SK-N-MC (cell line): ENCODE measurements around the gene SLC18A3.

Experiments
- DNase-seq: peaks from one replicate; pipeline ENCODE4 v3.0.0-alpha.2; 2011; ENCODE audit warnings: low read depth, low spot score
- H3K27ac ChIP-seq: fragments of 200-600 bp; sonication (generic); 2 replicates; pipeline ENCODE4 v1.5.1; 2016; ENCODE audit warnings: mixed run types
- H3K36me3 ChIP-seq: fragments of 200-600 bp; sonication (generic); 2 replicates; pipeline ENCODE4 v1.6.1; 2017; ENCODE audit warnings: antibody characterized with exemption, low read length, mixed read lengths; ENCODE audit not compliant: insufficient read depth
- H3K4me3 ChIP-seq: fragments of 200-600 bp; sonication (generic); 2 replicates; pipeline ENCODE4 v1.5.1; 2016
- H3K9ac ChIP-seq: fragments of 200-600 bp; sonication (generic); 2 replicates; pipeline ENCODE4 v1.8.0; 2017; ENCODE audit warnings: mixed run types, mixed read lengths; ENCODE audit not compliant: insufficient read length
- H3K9me3 ChIP-seq: fragments of 200-600 bp; sonication (generic); 2 replicates; pipeline ENCODE4 v1.6.1; 2017; ENCODE audit warnings: low read depth, mild to moderate bottlenecking, antibody characterized with exemption, low read length, moderate library complexity, mixed read lengths
- EZH2 ChIP-seq: fragments of 200-600 bp; sonication (generic); IDR thresholded peaks from one replicate; pipeline ENCODE4 v1.6.1; 2017; ENCODE audit warnings: antibody characterized with exemption
- FOXP2 ChIP-seq: optimal IDR thresholded peaks from 2 replicates; pipeline ENCODE3; 2011; ENCODE audit warnings: mild to moderate bottlenecking, moderate library complexity; ENCODE audit not compliant: insufficient read depth; ENCODE audit errors: extremely low read length, control extremely low read depth
- POLR2AphosphoS5 ChIP-seq: IDR thresholded peaks from 2 replicates; pipeline ENCODE4 v1.6.1; 2012; ENCODE audit warnings: mild to moderate bottlenecking, low read depth, low read length, borderline replicate concordance

SLC18A3 gene

GRCh38 chr10:49654036-49654693 is 44.1 kb downstream of the SLC18A3 start:
- H3K27ac ChIP-seq, result no peak overlapping the region
- TF ChIP-seq FOXP2 (no peak), EZH2 (no peak), POLR2AphosphoS5 (no peak)
- no peak overlapping the region for H3K9ac ChIP-seq
- H3K9me3 ChIP-seq, result no peaks in the 10 kb centered on the region
- no peak overlapping the region for H3K4me3 ChIP-seq
- no peaks in the 10 kb centered on the region for H3K36me3 ChIP-seq
- DNase-seq, result no peak

GRCh38 chr10:49655099-49655498 is 45.0 kb downstream of the SLC18A3 start:
- no peak overlapping the region for H3K4me3 ChIP-seq
- TF ChIP-seq EZH2 (no peak), POLR2AphosphoS5 (no peak), FOXP2 (no peak)
- no peak for DNase-seq
- H3K27ac ChIP-seq, result no peak overlapping the region
- H3K36me3 ChIP-seq, result no peaks in the 10 kb centered on the region
- H3K9ac ChIP-seq, result no peak overlapping the region
- H3K9me3 ChIP-seq, result no peaks in the 10 kb centered on the region

- Histone ChIP-seq H3K4me3 (no peak overlapping the region), H3K9ac (no peak overlapping the region), H3K36me3 (no peaks in the 10 kb centered on the region), H3K9me3 (no peaks in the 10 kb centered on the region), H3K27ac (no peak overlapping the region)
- DNase-seq, result no peak
- no peak for TF ChIP-seq EZH2
- TF ChIP-seq POLR2AphosphoS5, result no peak
- TF ChIP-seq FOXP2, result no peak
Measured at GRCh38 chr10:49656845-49657493, 46.9 kb downstream of the SLC18A3 start.

GRCh38 chr10:49657606-49658005 is 47.5 kb downstream of the SLC18A3 start:
- H3K36me3 ChIP-seq, result no peaks in the 10 kb centered on the region
- H3K27ac ChIP-seq, result no peak overlapping the region
- H3K9ac ChIP-seq, result no peak overlapping the region
- DNase-seq, result no peak
- no peaks in the 10 kb centered on the region for H3K9me3 ChIP-seq
- no peak overlapping the region for H3K4me3 ChIP-seq
- TF ChIP-seq FOXP2, result no peak
- no peak for TF ChIP-seq EZH2
- no peak for TF ChIP-seq POLR2AphosphoS5

GRCh38 chr10:49661140-49661856 is 51.2 kb downstream of the SLC18A3 start:
- TF ChIP-seq POLR2AphosphoS5 (no peak), FOXP2 (no peak), EZH2 (no peak)
- H3K4me3 ChIP-seq, result no peak overlapping the region
- no peak overlapping the region for H3K27ac ChIP-seq
- H3K36me3 ChIP-seq, result no peaks in the 10 kb centered on the region
- no peak overlapping the region for H3K9ac ChIP-seq
- no peak for DNase-seq
- H3K9me3 ChIP-seq, result no peaks in the 10 kb centered on the region
